CD4-positive, alpha-beta T cell treated with Interleukin-17A for 4 hours (primary cell): ENCODE results near the gene IL19.
A peak's percentile ranks its signal among the peaks of the same experiment; 100 is the strongest.

Experiments
- DNase-seq: peaks from one replicate; pipeline ENCODE4 v3.0.0-alpha.2; 2020; ENCODE audit warnings: mixed read lengths

The IL19 gene, protein sequence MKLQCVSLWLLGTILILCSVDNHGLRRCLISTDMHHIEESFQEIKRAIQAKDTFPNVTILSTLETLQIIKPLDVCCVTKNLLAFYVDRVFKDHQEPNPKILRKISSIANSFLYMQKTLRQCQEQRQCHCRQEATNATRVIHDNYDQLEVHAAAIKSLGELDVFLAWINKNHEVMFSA

DNA sequence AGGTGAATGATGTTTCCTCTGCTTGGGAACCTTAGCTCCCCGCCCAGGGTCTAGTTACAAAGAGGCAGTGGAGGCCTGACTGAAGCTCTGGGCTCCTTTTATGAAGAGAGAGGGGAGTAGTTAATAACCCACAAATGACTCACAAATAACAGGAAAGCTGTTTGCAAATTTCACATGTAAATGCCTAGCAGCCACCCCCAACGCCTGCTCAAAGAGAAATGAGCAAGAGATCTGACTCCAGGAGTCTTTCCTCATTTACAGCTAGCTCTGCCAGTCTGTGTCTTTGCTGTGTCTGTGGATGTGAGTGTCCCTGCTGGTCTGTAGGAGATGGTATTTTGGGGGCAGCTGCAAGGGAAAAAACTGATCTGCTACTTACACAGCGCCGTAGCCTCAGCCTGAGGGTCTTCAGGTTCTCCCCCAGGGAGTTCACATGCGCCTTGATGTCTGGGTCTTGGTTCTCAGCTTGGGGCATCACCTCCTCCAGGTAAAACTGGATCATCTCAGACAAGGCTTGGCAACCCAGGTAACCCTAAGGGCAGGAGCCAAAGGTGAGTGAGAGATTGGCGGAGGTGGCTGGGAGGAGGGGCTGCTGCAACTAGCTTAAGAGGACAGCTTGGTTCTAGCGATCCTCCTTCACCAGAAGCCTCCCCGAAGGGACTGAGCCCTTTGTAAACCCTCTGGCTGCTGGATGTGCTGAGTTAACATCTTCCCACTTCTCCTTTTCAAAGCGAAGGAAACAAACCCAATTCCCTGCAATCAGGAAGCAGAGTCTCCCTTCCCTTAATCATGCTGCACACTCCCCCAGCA, at the start of gene IL19:
IL19 (plus strand) TSS at position 243 of the 807 bp plus-strand sequence. CDS start 65,890 bp downstream, outside the sequence.
- peak; percentile 68 for DNase-seq

DNA sequence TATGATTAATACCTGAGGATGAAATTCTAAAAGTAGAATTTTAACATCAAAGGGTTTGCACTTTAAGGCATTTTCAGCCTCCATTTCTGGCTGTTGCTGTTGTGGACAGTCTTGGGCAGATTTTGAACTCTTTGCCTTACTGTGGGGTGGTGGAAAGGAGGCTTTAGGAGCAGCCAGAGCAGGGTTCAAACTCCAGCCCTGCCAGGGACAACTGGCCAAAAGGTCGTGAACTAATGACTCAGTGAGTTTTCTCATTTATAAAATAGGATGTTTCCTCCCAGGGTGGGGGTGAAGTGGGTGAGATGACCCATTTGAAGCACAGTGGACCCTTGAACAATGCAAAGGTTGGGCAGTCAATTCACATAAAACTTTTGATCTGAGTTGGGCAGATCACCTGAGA, 49.1 kb upstream of the IL19 start:
- DNase-seq, result no peak

DNA sequence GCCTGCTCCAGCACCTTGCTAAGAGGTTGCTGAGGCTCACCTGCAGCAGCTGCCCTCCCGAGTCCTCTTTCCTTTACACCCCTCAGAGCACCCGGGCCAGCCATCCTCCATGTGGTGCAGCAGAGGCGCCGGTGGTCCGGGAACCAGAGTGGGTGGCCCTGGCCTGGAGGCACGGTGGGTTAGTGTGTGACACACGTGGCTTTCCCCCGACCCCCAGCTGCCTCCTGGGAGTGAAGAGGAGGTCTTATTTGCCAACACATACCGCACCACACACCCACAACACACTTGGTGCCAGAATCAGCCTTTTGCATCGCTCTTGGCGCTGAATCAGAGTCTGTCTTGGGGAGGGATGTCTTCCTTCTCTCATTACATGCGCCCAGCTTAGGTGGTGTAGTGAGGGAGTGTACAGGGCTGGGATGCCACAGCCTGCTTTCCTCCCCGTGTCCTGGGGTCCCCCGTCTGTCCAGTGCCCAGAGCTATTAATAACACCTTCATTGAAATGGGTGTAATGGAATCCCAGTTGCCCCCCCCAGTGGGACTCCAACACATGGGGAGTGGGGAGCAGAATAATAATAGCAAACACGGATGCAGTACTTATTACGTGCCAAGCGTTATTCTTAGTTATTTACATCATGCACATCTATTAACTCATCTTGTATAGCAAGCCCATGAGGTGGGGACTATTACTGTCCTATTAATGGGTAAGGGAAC, 47.7 kb upstream of the IL19 start:
- no peak for DNase-seq

DNA sequence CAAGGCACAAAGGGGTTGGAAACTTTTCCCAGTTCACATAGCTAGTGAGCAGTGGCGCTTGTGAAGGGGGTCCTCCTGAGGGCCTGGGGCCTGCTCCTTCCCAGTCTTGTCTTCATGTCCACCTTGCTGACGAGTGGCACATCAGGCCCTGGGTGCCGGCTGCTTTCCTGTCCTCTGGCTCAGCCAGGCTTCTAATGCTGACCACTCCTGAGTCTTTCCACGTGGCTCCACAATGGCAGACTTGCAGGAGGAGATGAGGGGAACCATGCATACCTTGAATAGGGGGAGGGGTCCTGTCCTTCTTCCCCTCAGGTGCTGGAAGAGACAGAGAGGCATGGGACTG, 47.1 kb upstream of the IL19 start:
- no peak for DNase-seq

DNA sequence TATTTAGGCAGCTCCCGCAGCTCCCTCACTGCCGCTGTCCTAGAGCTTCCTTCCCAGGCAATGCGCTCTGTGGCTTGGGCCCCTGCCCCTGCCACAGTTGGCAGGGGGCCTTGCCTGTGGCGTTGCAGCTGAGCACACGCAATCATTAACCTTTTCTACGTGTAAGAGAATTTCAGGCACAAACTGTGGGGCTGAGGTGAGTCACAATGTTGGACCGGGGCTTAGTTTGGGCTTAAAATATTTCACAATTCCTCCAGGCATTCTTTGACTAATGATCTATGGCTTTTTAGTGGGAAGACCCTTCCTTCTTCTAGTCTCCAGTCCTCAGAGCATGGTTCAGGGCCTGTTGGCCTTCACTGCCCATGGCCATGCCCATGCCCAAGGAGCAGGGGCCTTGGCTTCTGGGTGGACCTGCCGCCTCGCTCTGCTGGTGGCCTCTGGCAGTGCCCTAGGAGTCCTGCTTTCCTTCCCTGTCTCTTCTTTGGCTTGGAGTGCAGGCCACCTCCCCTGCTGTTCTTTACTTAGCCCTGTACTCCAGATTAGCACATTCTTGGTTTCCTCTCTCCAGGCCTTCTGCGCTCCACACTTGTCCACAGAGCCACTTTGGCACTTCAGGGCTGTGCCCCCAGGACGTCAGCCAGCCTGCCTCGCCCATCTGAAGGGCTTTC, 46.6 kb upstream of the IL19 start:
- DNase-seq, result no peak

DNA sequence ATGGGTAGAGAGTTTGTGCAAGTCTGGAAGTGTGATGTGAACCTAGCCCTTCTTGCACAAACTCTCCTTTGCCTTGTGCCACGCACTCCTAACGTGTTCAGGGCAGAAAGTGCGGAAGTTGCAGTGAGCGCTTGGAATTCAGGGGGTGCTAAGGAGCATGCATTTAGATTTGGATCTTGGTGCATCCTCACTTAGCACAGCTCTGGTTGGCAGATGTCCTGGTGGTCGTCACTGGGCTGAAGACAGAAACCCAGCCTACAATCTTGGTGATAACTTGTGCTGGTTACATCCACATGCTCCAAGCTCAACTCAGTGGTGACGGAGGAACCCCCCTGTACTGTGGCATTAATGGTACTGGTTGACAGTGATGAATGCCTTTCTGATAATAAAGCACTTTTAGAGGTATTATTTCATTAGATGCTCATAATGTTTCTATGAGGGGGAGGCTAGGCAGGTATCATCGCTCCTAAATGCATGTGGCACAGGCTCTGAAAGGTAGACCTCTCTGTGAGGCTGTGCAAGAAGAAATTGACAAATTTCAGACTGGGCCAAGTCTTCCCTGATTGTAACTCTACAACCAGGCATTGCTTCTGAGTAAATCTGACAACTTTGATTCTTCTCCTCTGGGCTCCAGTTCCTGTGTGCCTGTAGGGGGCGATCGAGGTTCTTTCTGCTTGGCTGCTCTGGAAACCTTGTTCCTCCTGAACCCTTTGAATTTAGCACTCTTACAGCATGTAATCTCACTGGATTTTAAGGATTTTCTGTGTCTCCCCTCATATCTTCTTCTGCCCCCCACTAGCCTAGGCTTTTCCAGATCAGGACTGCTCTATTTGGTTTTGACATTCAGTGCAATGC, 45.2 kb upstream of the IL19 start:
- DNase-seq, result peak; percentile 81

DNA sequence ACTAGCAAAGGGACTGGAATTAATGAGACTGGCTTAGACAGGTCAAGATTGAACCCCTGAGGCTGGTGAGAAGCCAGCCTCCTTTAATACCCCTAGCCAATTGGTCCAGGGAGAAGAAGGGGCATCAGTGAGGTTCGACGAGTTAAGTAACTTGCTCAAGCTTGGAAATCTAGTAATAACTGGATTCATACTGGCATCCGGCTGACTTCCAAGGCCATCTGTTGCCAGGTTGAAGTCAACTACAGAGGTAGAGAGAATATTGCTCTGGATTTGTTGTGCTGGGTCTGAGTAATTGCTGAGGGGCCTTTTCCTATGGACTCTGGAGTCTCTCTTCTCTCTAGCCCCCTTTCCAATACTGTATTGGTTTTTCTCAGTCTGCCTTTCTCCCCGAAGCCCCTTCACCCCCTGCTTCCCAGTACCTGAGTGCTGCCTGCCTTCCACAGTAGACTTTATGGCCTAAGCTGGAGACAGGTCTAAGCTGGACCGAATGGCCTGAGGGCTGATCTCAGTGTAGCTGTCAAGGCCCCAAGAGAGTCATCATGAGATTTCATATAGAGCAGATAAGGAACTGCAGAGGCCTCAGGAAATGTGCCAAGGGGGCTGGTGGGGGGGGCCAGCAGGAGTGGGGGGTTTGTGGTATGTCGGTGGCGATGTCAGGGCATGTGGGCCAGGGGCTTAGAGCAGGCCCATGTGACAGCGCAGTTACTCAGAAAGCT, 42.4 kb upstream of the IL19 start:
- DNase-seq, result no peak

DNA sequence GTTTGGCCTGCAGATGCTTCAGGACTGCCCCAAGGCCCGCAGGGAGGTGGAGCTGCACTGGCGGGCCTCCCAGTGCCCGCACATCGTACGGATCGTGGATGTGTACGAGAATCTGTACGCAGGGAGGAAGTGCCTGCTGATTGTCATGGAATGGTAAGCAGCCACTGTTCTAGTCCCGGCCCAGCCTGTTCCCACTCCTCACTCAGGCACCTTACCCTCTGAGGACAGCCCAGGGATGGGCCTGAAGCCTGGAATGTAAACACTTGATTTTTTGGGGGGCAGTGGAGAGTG, 41.9 kb upstream of the IL19 start:
- no peak for DNase-seq

DNA sequence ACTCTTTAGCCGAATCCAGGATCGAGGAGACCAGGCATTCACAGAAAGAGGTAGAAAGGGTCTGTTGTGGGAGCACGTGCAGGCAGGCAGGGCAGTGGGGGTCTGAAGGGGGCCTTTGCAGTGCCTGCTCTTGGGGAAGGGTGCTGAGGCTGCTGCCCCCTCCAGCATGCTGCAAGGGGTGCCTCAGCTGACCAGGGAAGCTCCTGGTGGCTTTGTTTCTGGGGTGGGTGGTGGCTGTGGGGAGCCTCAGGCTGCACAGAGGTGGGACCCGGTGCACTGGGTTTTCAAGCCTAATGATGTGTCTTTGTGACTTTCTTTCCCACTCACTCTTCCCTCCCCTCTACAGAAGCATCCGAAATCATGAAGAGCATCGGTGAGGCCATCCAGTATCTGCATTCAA, 41.5 kb upstream of the IL19 start:
- no peak for DNase-seq

DNA sequence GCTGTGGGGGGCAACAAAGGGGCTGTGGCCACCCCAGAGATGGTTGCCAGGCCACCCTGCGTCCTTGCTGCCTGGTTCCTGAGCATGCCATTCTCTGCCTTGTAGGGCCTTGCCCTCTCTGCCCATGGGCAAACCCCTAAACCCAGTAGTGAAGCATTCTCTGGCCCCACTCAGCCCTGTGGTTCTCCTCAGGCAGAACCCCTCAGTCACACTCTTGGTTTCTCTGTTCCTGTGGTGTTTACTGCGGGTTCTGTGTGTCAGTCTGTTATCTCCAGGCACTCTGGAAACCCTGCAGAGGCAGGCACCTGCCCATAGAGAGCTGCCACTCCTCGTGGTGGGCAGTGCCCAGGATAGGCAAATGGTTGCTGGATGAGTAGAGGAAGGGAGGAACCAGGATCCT, 41.1 kb upstream of the IL19 start:
- no peak for DNase-seq

DNA sequence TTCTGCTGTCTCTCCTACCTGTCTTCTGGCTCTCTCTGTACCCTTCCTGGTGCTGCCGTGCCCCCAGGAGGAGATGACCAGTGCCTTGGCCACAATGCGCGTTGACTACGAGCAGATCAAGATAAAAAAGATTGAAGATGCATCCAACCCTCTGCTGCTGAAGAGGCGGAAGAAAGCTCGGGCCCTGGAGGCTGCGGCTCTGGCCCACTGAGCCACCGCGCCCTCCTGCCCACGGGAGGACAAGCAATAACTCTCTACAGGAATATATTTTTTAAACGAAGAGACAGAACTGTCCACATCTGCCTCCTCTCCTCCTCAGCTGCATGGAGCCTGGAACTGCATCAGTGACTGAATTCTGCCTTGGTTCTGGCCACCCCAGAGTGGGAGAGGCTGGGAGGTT, 38.1 kb upstream of the IL19 start:
- DNase-seq, result no peak

DNA sequence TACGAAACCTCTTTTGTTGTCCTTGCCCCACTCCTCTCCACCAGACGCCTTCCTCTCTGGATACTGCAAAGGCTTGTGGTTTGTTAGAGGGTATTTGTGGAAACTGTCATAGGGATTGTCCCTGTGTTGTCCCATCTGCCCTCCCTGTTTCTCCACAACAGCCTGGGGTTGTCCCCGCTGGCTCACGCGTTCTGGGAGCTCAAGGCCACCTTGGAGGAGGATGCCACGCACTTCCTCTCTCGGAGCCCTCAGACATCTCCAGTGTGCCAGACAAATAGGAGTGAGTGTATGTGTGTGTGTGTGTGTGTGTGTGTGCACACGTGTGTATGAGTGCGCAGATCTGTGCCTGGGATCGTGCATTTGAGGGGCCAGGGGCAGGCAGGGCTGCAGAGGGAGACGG, 37.6 kb upstream of the IL19 start:
- no peak for DNase-seq

DNA sequence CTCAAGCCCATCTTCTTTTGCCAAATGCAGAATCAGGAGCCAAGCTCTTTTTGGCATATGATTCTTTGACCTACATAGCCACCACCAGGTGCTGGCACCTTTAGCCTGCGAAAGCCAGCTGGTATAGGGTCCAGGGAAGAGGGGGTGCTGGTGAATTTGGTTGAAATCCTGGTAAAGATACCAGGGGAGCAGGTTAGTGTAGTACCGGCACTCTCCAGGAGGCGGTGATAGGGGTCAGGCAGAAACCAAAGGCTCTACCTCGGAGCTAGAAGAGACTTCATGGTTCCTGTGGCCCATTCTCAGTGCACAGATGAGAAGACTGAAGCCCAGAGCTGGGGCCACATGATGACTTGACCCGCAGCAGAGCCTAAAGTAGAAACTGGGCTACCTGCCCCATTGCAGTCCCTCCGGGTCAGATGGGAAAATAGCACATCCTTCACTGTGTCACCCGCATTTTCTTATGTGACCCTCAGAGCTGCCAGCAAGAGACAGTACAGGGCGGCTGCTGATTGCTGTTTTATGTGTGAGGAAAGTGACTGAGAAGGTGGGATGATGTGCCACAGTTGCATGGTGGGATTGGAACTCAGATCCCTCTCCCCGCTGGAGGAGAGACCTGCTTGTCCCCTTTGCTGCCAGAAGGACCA, 36.0 kb upstream of the IL19 start:
- DNase-seq, result peak; percentile 83

DNA sequence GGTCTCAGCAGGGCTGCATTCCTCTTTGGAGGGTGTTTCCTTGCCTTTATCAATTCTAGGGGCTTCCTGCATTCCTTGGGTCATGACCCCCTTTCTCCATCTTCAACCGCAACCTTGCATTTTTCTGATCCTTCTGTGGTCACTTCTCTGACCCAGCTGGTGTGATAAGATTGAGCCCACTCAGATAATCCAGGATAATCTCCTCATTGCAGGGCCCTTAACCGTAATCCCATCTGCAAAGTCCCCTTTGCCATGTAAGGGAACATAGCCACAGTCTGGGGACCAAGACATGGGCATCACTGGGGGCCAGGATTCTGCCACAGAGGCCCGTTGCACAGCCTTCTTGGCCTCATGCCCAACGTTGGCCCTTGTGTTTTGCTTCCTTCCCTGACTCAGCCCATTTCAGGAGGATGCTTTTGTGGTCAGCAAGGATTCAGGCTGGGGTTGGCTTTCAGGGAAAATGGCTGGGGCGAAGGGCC, 35.0 kb upstream of the IL19 start:
- no peak for DNase-seq

DNA sequence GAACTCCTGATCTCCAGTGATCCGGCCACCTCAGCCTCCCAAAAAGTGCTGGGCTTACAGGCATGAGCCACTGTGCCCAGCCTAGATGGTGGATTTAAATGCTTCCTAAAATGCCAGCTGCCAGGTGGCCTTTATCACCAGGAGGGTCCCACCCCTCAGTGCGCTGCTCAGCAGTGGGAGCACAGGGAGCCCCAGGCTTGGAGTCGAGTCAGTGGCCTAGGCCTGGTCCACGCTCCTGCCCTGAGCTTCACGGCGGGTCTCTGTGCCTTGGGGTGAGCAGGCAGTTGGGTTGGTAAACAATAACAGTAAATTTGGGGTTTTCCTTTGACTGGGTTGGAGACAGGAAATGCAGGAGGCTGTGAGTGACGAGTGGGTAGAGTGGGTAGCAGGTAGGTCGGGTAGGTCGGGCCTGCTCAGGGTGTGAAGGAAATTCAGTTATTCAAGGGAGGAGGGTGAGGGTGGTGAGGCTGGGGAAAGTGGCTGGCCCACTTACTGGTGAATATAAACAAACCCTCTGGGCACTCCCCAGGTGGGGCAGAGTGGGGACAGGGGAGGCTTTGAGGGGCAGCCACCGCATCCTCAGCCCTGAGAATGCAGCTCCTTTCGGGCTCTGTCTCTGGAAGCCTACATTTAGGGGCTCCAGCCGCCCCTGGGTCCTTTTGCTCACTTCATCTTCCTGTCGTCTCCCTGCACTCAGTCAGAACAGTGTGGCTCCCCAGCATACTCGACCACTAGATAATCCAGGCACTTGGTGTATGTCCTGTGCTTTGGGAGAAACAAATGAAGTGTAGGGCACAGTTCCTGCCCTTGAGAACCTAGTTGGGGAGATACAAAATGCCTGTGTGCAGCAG, 33.5 kb upstream of the IL19 start:
- peak; percentile 67 for DNase-seq

DNA sequence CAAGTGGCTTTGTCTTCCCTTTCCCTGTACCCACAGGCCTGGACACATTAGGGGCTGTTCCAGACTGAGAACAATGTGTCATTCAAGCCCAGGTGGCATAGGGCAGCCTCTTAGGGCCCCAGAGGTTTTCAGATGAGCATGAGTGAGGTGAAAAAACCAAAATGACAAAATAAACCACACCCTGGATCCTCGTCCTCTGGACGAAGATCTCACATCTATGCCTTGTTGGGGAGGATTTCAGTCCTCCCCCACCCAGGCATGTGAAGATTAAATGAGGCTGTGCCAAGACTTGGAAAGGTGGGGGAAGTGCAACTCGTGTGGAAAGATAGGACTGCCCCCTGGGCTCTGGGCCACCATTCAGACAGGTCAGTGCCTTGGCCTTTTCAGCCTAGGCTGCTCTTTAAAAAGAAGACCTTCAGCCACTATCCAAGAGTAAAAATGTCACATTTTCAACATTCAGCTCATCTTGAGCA, 32.8 kb upstream of the IL19 start:
- peak; percentile 42 for DNase-seq

DNA sequence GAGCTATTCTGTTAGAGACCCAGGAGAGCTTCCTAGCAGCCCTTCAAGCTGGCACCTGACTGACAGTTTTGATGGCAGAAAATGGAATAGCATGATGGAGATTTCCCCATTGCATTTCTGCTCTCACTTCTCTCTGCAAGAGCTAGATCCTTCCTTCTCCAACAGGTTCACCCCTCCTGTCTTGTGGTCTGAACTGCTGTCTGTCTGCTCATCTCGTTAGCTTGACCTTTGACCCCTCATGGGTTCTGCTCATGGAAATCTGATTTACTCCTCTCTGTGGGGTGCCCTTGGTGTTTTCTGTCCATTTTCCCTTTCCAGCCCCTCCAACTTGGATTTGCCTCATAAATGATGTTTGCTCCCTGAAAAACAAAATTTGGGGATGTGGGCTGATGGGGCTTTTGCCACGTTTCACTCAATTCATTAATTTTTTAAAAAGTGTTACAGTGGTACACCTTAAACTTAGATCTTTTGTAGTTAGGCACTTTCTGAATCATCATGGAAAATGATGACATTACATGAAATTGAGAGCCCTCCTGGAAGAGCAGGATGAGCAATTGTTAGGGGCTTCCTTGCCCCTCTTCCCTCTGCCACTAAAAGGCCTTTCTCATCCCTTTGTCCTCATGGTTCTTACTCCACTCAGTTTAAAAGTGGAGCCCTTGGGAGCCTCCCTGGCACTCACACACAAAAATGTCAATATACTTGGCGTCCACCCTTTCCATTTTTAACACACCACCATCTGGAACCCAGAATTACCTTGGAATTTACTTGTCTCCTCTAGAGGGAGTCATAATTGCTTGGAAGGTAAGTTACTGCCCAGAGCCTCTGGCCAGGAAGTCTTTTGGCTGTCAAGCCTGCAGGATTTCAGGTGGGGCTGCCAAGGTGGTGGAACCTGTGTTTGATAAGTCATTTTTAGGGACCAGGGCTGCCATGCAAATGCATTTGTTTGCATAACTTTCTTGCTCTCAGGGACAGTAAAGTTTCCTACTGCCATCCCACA, 31.9 kb upstream of the IL19 start:
- peak; percentile 31 for DNase-seq

DNA sequence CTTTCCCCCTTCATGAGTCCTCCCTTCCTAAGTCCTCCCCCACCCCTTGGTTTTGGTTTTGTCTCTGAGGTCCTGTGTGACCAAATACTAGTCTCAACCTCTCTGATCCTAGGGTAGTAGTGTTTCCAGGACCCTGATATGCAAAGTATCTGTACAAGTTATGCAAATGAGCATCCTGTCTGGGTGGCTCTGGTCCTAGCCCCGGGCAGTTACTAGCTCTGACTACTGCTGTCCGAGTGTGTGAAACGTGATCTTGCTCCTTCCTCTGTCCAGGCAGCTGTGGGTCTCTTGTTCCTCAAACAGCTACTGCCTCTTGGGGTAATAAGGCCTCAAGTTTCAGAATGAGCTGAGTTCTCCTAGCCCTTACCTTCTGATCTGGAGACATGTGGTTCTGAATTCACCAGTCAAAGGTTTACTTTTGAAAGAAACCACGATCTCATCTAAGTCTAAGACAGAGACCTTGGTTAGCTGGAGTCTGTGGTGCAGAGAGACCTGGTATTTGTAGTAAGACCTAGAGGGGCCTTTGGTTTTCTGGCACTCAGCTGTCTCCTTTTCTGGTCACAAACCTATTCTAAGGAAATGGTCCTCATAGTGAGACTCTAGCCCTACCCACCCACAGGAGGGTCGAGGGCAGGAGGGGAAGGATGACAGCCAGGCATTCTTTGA, 31.0 kb upstream of the IL19 start:
- DNase-seq, result peak; percentile 29
